HCT116 (cell line): ENCODE data around the gene SIGLECL1. TPM values are rescaled to one million over a fixed set of nuclear protein-coding genes. Genes with fewer than 3 reads are reported as not detected.

ENCODE experiments used
- ATAC-seq: fragments of 200-7000 bp; cut with Tn5 transposase; 2 replicates; pipeline ENCODE4 v1.9.1; 2020; ENCODE audit warnings: mild to moderate bottlenecking, moderate library complexity
- BruUV-seq: library from RNA; stranded (reverse); fragments of 400-500 nt; replicated peaks from 2 replicates; lab custom pipeline; 2021; lab: Mats Ljungman, UMichigan
- CTCF ChIA-PET: fragments of 300-600 bp; sonication (Branson Sonifier 250); formaldehyde crosslinking; loops from one replicate; lab custom pipeline; 2021; ENCODE audit warnings: antibody characterized with exemption; lab: Charles Lee
- POLR2A ChIA-PET: fragments of 300-600, 350-600 bp; sonication (Branson Sonifier 250); formaldehyde crosslinking; loops from one replicate; lab custom pipeline; 2021; ENCODE audit warnings: antibody characterized with exemption; lab: Charles Lee
- RAD21 ChIA-PET, 2 experiments: fragments of 300-600 bp; sonication (Branson Sonifier 250); formaldehyde crosslinking; loops; one replicate each; lab custom pipeline; 2023; ENCODE audit warnings: low total read pairs in 2 of 2; ENCODE audit not compliant: uncharacterized antibody in 2 of 2, unreplicated experiment in 2 of 2, low non-redundant PET in 1 of 2; lab: Charles Lee
- DNase-seq: peaks from one replicate; pipeline ENCODE4 v3.0.0-alpha.2; 2010; ENCODE audit warnings: low read depth, low spot score
- H2AFZ ChIP-seq: fragments of 200-600 bp; shearing (Covaris generic), sonication (generic); 2 replicates; pipeline ENCODE4 v1.6.1; 2017; ENCODE audit warnings: low read depth, mixed run types, mixed read lengths, antibody characterized with exemption, low read length; ENCODE audit not compliant: poor library complexity, severe bottlenecking
- H3K27ac ChIP-seq: 2 replicates; pipeline ENCODE4 v1.5.1; 2012; ENCODE audit warnings: low read depth, low read length
- H3K27me3 ChIP-seq: fragments of 200-600 bp; sonication (generic); 2 replicates; pipeline ENCODE4 v1.6.1; 2016; ENCODE audit warnings: mixed run types, low read length, mixed read lengths; ENCODE audit not compliant: insufficient read depth
- H3K36me3 ChIP-seq, 2 experiments: fragments of 200-500 bp in 1 of 2; fragments of 200-600 bp in 1 of 2; sonication (Bioruptor generic) in 1 of 2; sonication (generic) in 1 of 2; 2 replicates each; pipeline versions ENCODE4 v1.5.1 to v1.6.1; 2014 to 2016; ENCODE audit warnings: low read length in 2 of 2, inconsistent platforms in 1 of 2, mixed read lengths in 1 of 2, mixed run types in 1 of 2; ENCODE audit not compliant: insufficient read depth in 2 of 2, control insufficient read depth in 1 of 2
- H3K4me1 ChIP-seq, 2 experiments: fragments of 200-600 bp in 1 of 2; sonication (generic) in 1 of 2; 2 replicates each; pipeline versions ENCODE4 v1.5.1 to v1.6.1; 2012 to 2017; ENCODE audit warnings: low read length in 2 of 2, inconsistent platforms in 1 of 2, mild to moderate bottlenecking in 1 of 2, mixed read lengths in 1 of 2, mixed run types in 1 of 2, moderate library complexity in 1 of 2; ENCODE audit not compliant: insufficient read depth in 2 of 2, control insufficient read depth in 1 of 2
- H3K4me2 ChIP-seq: fragments of 200-600 bp; sonication (generic); 2 replicates; pipeline ENCODE4 v1.6.1; 2017; ENCODE audit warnings: mixed run types, low read length, mixed read lengths
- H3K4me3 ChIP-seq, 2 experiments: fragments of 200-600 bp in 1 of 2; sonication (generic) in 1 of 2; replicated peaks in 1 of 2; 2 replicates each; pipeline ENCODE4 v1.5.1; 2011 to 2016; ENCODE audit warnings: low read length in 2 of 2, control low read depth in 1 of 2, low read depth in 1 of 2, mild to moderate bottlenecking in 1 of 2, mixed read lengths in 1 of 2, mixed run types in 1 of 2
- H3K79me2 ChIP-seq: fragments of 200-600 bp; sonication (generic); 2 replicates; pipeline ENCODE4 v1.6.1; 2017; ENCODE audit warnings: mild to moderate bottlenecking, mixed run types, low read length, moderate library complexity, mixed read lengths; ENCODE audit not compliant: insufficient read depth
- H3K9ac ChIP-seq: fragments of 200-600 bp; sonication (generic); 2 replicates; pipeline ENCODE4 v1.6.1; 2016; ENCODE audit warnings: low read length, mixed read lengths
- H3K9me2 ChIP-seq: fragments of 200-600 bp; sonication (generic), shearing (Covaris generic); 2 replicates; pipeline ENCODE4 v1.6.1; 2017; ENCODE audit warnings: mixed run types, mild to moderate bottlenecking, moderate library complexity; ENCODE audit not compliant: insufficient read depth
- H3K9me3 ChIP-seq, 2 experiments: fragments of 200-500 bp in 1 of 2; fragments of 200-600 bp in 1 of 2; sonication (Bioruptor generic) in 1 of 2; sonication (generic) in 1 of 2; 2 replicates each; pipeline ENCODE4 v1.6.1; 2014 to 2017; ENCODE audit warnings: low read length in 2 of 2, mixed read lengths in 2 of 2, inconsistent platforms in 1 of 2, low read depth in 1 of 2, mild to moderate bottlenecking in 1 of 2, mixed run types in 1 of 2, moderate library complexity in 1 of 2; ENCODE audit not compliant: control insufficient read depth in 1 of 2, insufficient read depth in 1 of 2
- H4K20me1 ChIP-seq: fragments of 200-600 bp; sonication (generic), shearing (Covaris generic); 2 replicates; pipeline ENCODE4 v1.6.1; 2017; ENCODE audit warnings: mixed run types, mild to moderate bottlenecking, moderate library complexity; ENCODE audit not compliant: insufficient read depth
- CBX3 ChIP-seq: IDR thresholded peaks from 2 replicates; pipeline ENCODE4 v1.6.1; 2012; ENCODE audit warnings: low read depth
- CEBPB ChIP-seq: IDR thresholded peaks from 2 replicates; pipeline ENCODE4 v1.6.1; 2012; ENCODE audit warnings: low read depth
- EGR1 ChIP-seq: IDR thresholded peaks from 2 replicates; pipeline ENCODE4 v1.6.1; 2012; ENCODE audit warnings: low read depth
- ELF1 ChIP-seq: IDR thresholded peaks from 2 replicates; pipeline ENCODE4 v1.6.1; 2012; ENCODE audit warnings: low read depth, borderline replicate concordance
- EZH2 ChIP-seq: fragments of 200-600 bp; sonication (generic); IDR thresholded peaks from 2 replicates; pipeline ENCODE4 v1.6.1; 2017; ENCODE audit warnings: antibody characterized with exemption, mixed run types
- EZH2phosphoT487 ChIP-seq: fragments of 200-600 bp; IDR thresholded peaks from 2 replicates; pipeline ENCODE4 v1.6.1; 2018; ENCODE audit warnings: antibody characterized with exemption, borderline replicate concordance
- FOSL1 ChIP-seq: IDR thresholded peaks from 2 replicates; pipeline ENCODE4 v1.6.1; 2012; ENCODE audit warnings: low read depth
- JUND ChIP-seq: IDR thresholded peaks from 2 replicates; pipeline ENCODE4 v1.6.1; 2012
- POLR2A ChIP-seq: IDR thresholded peaks from 2 replicates; pipeline ENCODE4 v1.7.0; 2011; ENCODE audit warnings: borderline replicate concordance; ENCODE audit not compliant: insufficient read depth, insufficient read length; ENCODE audit errors: extremely low read depth
- RAD21 ChIP-seq: IDR thresholded peaks from 2 replicates; pipeline ENCODE4 v1.6.1; 2012; ENCODE audit warnings: low read depth, mild to moderate bottlenecking
- SIN3A ChIP-seq: IDR thresholded peaks from 2 replicates; pipeline ENCODE4 v1.6.1; 2012; ENCODE audit warnings: low read depth
- SP1 ChIP-seq: IDR thresholded peaks from 2 replicates; pipeline ENCODE4 v1.6.1; 2012; ENCODE audit warnings: low read depth
- SRF ChIP-seq: IDR thresholded peaks from 2 replicates; pipeline ENCODE4 v1.6.1; 2012; ENCODE audit warnings: low read depth
- YY1 ChIP-seq: IDR thresholded peaks from 2 replicates; pipeline ENCODE4 v1.6.1; 2011; ENCODE audit warnings: low read length, low read depth, moderate library complexity, mild to moderate bottlenecking; ENCODE audit not compliant: insufficient replicate concordance; ENCODE audit errors: extremely low read depth
- ZFX ChIP-seq: fragments of 450-650 bp; IDR thresholded peaks from 2 replicates; pipeline ENCODE4 v1.6.1; 2017
- ZNF274 ChIP-seq: fragments of 200-500 bp; sonication (Bioruptor generic); IDR thresholded peaks from 2 replicates; pipeline ENCODE4 v1.6.1; 2014; ENCODE audit warnings: mild to moderate bottlenecking, low read depth, low read length, inconsistent platforms
- intact Hi-C: fragments of 100-400 bp; cut with micrococcal nuclease; formaldehyde crosslinking; loops from 2 replicates; pipeline ENCODE4 v1.10.0; 2022
- total RNA-seq: library from RNA; stranded (reverse); gene quantifications from one replicate; pipeline ENCODE4 v1.2.1, GENCODE V29; 2021; ENCODE audit not compliant: unreplicated experiment
- TF ChIP-seq, protein P1 (sequence below): IDR thresholded peaks from 2 replicates; pipeline ENCODE4 v1.6.1; 2012
- TF ChIP-seq, protein P2 (sequence below): IDR thresholded peaks from 2 replicates; pipeline ENCODE4 v1.6.1; 2012
- TF ChIP-seq, protein P3 (sequence below), 3 experiments: fragments of 200-600 bp in 1 of 3; sonication (generic) in 1 of 3; IDR thresholded peaks in 2 of 3; conservative IDR thresholded peaks in 1 of 3; 2 replicates each; pipeline ENCODE4 v1.5.1; 2012 to 2017; ENCODE audit warnings: low read depth in 2 of 3, low read length in 2 of 3, antibody characterized with exemption in 1 of 3, borderline replicate concordance in 1 of 3, control low read depth in 1 of 3, mild to moderate bottlenecking in 1 of 3, mixed read lengths in 1 of 3, mixed run types in 1 of 3, moderate library complexity in 1 of 3; ENCODE audit not compliant: insufficient read depth in 1 of 3
- TF ChIP-seq, protein P4 (sequence below): IDR thresholded peaks from 2 replicates; pipeline ENCODE4 v1.6.1; 2011; ENCODE audit warnings: mild to moderate bottlenecking, low read length, moderate library complexity; ENCODE audit not compliant: insufficient replicate concordance; ENCODE audit errors: extremely low read depth

SIGLECL1 gene
- total RNA-seq, 1 experiment from 2014 or later = not detected

DNA sequence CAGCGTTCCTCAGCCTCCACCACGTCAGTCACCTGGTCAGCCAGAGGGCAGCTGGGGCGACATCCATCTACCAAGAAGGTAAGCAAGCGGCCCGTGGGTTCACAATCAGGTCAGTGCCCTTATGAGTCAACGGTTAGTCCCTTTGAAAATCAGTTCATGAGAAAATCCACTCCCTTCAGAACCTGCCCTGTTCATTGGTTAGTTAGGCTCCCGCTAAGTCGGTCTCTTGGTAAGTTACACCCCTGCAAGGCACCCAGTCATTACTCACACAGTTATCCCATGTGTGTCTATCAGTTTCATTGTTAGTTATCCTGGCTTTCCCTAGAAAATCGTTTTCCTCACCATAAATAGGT lies 564 bp downstream of the SIGLECL1 start:
- Histone ChIP-seq H3K27ac (no peak overlapping the region), H3K9me2 (no peaks in the 10 kb centered on the region), H3K9ac (no peak overlapping the region), H3K4me3 (no peak overlapping the region), H2AFZ (no peak overlapping the region), H3K36me3 (no peaks in the 10 kb centered on the region), H3K4me2 (no peak overlapping the region), H3K4me1 (no peaks in the 10 kb centered on the region; a peak in 1 of 4 replicates), H3K9me3 (no peaks in the 10 kb centered on the region), H3K79me2 (no peaks in the 10 kb centered on the region), H4K20me1 (no peaks in the 10 kb centered on the region), H3K27me3 (no peaks in the 10 kb centered on the region)
- intact Hi-C loops = no loop called here
- no TSS peak for BruUV-seq
- ChIA-PET POLR2A (no interaction called here), CTCF (no interaction called here), RAD21 (no interaction called here)
- DNase-seq (no peak), ATAC-seq (no peak)
- TF ChIP-seq ELF1 (no peak), SP1 (no peak), RAD21 (no peak), EZH2 (no peak), EGR1 (no peak), ZNF274 (no peak), CEBPB (no peak), SIN3A (no peak), ZFX (no peak), JUND (no peak), EZH2phosphoT487 (no peak), POLR2A (no peak), YY1 (no peak), SRF (no peak), CBX3 (no peak), FOSL1 (no peak)
- TF ChIP-seq, protein P1, sequence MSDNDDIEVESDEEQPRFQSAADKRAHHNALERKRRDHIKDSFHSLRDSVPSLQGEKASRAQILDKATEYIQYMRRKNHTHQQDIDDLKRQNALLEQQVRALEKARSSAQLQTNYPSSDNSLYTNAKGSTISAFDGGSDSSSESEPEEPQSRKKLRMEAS = no peak
- TF ChIP-seq, protein P2, sequence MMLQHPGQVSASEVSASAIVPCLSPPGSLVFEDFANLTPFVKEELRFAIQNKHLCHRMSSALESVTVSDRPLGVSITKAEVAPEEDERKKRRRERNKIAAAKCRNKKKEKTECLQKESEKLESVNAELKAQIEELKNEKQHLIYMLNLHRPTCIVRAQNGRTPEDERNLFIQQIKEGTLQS = no peak
- TF ChIP-seq, protein P3, sequence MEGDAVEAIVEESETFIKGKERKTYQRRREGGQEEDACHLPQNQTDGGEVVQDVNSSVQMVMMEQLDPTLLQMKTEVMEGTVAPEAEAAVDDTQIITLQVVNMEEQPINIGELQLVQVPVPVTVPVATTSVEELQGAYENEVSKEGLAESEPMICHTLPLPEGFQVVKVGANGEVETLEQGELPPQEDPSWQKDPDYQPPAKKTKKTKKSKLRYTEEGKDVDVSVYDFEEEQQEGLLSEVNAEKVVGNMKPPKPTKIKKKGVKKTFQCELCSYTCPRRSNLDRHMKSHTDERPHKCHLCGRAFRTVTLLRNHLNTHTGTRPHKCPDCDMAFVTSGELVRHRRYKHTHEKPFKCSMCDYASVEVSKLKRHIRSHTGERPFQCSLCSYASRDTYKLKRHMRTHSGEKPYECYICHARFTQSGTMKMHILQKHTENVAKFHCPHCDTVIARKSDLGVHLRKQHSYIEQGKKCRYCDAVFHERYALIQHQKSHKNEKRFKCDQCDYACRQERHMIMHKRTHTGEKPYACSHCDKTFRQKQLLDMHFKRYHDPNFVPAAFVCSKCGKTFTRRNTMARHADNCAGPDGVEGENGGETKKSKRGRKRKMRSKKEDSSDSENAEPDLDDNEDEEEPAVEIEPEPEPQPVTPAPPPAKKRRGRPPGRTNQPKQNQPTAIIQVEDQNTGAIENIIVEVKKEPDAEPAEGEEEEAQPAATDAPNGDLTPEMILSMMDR (IDR thresholded peaks at IDR 0.05 in 2 of 3, conservative IDR thresholded peaks at IDR 0.05 in 1 of 3; ENCODE audit: borderline replicate concordance in 1 of 3, insufficient read depth in 1 of 3, low read depth in 2 of 3, low read length in 2 of 3) = no peak
- TF ChIP-seq, protein P4, sequence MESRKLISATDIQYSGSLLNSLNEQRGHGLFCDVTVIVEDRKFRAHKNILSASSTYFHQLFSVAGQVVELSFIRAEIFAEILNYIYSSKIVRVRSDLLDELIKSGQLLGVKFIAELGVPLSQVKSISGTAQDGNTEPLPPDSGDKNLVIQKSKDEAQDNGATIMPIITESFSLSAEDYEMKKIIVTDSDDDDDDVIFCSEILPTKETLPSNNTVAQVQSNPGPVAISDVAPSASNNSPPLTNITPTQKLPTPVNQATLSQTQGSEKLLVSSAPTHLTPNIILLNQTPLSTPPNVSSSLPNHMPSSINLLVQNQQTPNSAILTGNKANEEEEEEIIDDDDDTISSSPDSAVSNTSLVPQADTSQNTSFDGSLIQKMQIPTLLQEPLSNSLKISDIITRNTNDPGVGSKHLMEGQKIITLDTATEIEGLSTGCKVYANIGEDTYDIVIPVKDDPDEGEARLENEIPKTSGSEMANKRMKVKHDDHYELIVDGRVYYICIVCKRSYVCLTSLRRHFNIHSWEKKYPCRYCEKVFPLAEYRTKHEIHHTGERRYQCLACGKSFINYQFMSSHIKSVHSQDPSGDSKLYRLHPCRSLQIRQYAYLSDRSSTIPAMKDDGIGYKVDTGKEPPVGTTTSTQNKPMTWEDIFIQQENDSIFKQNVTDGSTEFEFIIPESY = no peak
